Hematopoietic multipotent progenitor cell treated with erythropoietin and hydrocortisone succinate and interleukin-3 and kit ligand, for 15 days (in vitro differentiated cells): Measurements from ENCODE around the gene BNIP2.
"Not testable (repeated sequence)": the region's sequence is repeated elsewhere in the genome, so short reads cannot be mapped to it uniquely, and the experiment has no call there.

Source experiments
- DNase-seq: peaks from one replicate; pipeline ENCODE4 v3.0.0-alpha.2; 2015; ENCODE audit warnings: low spot score

Gene BNIP2

GRCh38 chr15:59687836-59688235, 1.3 kb downstream of the BNIP2 start:
- peak; percentile 28 for DNase-seq

GRCh38 chr15:59686389-59686788, 2.7 kb downstream of the BNIP2 start:
- DNase-seq = no peak

DNA sequence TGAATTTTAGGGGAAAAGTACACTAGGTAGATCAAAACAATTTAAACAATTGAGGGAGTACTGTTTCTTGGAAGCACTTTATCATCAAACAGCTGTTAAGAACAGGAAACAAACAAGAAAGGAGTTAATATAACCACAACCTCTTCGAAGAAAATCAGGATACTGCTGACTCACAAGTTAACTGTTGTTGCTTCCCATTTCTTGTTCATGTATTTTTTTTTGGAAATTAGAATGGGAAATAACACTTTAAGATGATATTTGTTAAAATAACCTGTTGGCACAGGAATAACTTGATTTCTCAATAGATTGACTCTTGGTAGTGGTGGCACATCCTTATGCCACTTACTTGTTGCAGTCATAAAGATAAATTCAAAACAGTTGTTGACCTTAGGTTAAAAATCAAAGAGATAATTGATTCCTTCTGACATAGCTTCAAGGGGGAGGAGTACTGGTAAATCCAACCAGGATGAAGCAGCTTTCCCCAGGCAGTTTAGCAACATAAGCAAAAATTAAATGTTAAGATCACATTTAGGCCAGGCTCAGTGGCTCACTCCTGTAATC, 3.3 kb downstream of the BNIP2 start:
- no peak for DNase-seq

DNA sequence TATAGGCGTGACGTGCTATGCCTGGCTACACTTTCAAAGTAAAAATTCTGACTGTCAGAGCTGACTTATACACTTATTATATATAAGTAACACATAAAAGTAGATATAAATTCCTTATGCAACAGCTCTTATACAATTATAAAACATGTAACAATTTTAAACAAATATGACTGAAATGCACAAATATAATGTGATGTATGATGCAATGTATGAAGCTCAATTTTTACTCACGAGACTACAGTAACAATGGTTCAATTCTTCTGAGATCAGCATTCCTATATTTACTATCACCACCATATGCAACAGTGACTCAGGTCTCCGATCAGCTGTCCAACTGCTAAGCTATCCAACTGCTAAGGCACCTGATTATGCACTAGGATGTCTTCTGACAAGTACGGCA, 8.2 kb downstream of the BNIP2 start:
- no peak for DNase-seq

DNA sequence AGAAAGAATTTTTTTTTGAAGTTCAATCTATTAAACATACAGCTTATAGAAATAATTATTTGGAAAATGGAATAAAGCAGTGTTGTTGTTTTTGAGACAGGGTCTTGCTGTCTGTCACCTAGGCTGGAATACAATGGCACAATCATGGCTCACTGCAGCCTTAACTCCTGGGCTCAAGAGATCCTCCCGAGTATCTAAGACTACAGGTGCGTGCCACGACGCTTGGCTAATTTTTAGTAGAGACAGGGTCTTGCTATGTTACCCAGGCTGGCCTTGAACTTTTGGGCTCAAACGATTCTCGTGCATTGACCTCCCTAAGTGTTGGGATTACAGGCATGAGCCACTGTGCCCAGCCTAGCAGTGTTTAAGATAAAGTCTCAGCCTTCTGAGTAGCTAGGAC, 8.8 kb downstream of the BNIP2 start:
- DNase-seq = no peak

DNA sequence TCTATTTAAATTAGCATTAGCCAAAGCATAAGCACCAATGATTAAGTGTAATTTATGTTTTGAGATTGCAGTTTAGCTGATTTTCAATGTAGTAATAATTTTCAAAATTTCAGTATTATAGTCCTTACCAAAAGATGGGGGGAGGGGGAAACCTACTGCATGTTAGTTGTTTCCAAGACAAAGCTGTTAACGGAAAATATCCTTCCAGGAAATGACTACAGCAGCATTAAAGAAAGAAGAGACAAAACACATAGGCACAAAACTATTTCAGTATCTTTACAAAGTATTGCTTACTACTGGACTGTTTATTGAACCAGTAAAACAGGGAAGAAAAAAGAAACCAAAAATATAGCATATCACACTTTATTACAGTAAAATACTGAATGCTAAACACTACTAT, 10.5 kb downstream of the BNIP2 start:
- DNase-seq = no peak

GRCh38 chr15:59678172-59678571, 10.9 kb downstream of the BNIP2 start:
- no peak for DNase-seq

DNA sequence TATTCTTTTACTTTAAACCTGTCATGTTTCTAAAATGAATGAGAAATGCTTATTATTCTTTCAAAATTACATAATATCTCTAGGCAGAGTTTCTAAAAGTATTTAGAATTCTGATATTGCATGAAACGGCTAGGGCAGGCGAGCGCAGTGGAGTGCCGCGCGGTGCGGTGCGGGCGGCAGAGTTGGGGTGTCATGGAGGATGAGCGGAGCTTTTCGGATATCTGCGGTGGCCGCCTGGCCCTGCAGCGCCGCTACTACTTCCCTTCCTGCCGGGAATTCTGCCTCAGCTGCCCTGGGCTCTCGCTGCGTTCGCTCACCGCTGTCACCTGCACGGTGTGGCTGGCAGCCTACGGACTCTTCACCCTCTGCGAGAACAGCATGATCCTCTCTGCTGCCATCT, 12.6 kb downstream of the BNIP2 start:
- no peak for DNase-seq

- DNase-seq = no peak
These were observed 14.7 kb downstream of the BNIP2 start for GRCh38 chr15:59674361-59674877.

DNA sequence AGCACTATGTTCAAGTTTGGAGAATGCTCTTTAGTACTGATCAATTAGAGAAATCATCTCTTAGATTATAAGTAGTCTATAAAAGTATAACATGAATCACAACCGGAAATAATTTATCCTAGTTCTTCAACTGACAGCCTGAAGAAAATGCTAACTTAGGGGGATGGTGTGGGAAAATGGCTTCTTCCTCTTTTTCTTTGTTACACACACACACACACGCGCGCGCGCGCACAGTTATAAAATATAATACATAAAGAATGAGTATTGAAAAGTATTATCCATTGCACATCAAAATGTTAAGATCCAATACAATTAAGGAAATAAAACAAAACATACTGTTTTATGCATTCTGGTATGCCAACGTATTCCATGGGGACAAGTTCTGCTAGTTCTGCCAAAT, 20.6 kb downstream of the BNIP2 start:
- DNase-seq = no peak

DNA sequence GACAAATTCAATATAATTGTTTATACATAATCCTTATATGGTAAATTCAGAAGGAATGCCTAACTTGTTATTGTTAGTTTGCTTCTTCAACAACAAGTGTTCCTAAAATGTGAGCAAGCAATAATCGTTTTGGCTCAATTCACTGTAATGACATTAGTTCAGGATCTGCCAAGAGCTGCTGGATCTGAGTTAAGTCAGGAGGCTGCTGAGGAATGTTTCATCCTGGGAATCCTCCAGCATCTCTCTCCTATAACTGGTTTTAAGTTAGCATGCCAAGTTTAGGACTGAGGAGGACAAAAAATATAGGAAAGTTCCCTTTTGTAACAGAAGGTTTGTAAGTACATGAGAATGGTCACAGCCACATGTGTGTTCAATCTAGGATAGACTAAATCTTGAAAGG, 26.9 kb downstream of the BNIP2 start:
- no peak for DNase-seq

DNA sequence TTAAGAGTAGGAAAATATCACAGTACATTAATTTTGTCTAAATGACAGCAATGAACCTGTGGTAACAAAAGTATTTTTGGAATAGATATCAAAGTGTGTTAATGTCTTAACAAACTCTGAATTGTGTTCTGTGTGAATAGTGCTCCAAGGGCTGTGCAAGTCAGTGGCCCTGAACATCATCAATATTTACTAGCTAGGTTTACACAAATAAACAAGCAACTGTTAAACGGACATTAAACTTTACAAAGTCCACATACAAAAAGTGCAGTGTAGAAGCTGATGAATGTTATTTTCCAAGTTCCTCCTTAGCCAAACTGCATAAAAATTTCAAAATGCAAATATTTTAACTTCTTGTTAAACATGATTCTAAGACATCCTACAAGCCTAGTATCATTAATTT, 29.8 kb downstream of the BNIP2 start:
- DNase-seq = no peak

GRCh38 chr15:59657635-59658125, 31.4 kb downstream of the BNIP2 start:
- DNase-seq = no peak

DNA sequence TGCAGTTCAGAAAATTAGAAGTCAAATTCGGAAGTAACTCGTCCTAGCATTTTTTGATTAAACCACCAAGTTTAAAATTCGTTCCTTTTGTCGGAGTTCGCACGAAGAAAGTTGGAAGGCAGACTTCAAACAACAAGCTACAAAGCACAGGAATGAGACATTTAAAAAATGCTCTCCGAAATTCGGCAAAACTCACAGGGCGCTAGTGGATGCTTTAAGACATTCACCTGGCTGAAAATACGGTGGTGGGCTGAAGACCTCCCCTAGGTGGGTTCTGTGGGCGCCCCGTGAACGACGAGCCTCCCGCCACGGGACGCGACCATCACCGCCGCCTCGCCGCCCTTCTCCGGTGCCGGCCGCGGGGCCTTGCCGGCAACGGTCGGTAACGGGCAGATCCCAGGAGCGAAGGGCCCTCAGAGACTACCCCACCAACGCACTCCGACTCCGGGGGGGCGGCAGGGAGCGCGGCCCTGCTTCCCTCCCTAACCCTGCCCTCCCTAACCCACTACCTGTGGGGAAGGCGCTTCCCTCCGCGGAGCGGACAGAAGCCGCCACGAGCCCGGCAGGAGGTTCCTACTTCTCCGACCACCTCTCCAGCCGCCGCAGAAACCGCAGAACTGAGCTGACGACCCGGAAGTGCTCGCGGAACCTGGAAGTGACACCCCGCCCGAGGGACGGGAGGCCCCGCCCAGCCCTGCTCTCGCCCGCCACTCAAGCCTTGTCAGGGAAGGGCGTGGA, 32.1 kb downstream of the BNIP2 start, which contains the start of gene GTF2A2:
Gene GTF2A2, minus strand, starts transcription at position 619 of the 738 bp plus-strand sequence. CDS start 5,238 bp downstream, outside the sequence.
- DNase-seq = peak; percentile 91

- no peak for DNase-seq
These were observed 35.1 kb downstream of the BNIP2 start for GRCh38 chr15:59654046-59654445.

DNA sequence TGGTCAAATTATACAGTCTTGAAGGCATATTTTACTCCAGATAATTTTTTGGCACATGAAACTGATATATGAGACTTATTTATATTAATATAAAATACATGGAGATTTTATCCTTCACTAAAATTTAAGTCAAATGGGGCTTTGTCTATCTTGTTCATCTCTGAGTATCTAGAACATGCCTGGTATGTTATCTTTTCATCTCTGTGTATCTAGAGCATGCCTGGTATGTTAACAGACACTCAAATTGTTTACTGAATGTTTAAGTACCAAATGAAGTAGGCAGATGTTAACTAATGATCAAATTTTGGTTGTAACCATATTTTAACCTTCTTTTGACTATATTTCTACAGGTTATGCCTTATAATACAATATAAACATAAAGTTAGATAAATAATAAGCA, 39.5 kb downstream of the BNIP2 start:
- no peak for DNase-seq

DNA sequence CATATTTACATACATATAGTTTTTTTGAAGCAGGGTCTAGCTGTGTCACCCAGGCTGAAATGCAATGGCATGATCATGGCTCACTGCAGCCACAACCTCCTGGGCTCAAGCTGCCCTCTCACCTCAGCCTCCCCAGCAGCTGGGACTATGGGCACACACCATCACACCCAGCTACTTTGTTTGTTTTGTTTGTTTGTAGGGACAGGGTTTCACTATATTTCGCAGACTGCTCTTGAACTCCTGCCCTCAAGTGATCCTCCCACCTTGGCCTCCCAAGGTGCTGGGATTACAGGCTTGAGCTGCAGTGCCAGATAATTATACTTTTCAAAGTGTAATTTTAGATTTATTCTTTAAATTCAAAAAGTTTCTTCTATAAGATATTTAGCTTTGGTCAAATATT, 42.0 kb downstream of the BNIP2 start:
- no peak for DNase-seq

- no peak for DNase-seq
These were observed 42.8 kb downstream of the BNIP2 start for GRCh38 chr15:59646277-59646676.

GRCh38 chr15:59645812-59646211, 43.3 kb downstream of the BNIP2 start:
- DNase-seq = not testable (repeated sequence)

GRCh38 chr15:59644756-59645155, 44.4 kb downstream of the BNIP2 start:
- no peak for DNase-seq

DNA sequence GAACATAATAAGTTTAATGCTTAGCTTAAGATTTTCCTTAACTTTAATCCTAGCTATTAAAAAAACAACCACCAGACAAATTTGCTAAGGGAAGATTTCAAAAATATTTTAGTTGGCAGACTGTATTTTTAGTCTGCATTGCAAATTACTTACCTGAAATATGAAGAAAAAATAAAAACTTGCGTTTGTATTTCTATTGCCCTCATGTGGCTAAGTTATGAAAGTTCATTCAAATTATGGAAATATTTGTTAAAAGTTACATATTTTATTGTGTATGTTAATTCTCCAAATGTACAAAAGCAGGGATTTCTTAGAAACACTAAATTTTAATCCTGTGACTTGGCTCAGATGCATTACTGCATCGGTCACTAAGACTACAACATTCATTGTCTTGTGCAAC, 46.8 kb downstream of the BNIP2 start:
- DNase-seq = no peak

GRCh38 chr15:59637507-59637906, 51.6 kb downstream of the BNIP2 start:
- DNase-seq = not testable (repeated sequence)

DNA sequence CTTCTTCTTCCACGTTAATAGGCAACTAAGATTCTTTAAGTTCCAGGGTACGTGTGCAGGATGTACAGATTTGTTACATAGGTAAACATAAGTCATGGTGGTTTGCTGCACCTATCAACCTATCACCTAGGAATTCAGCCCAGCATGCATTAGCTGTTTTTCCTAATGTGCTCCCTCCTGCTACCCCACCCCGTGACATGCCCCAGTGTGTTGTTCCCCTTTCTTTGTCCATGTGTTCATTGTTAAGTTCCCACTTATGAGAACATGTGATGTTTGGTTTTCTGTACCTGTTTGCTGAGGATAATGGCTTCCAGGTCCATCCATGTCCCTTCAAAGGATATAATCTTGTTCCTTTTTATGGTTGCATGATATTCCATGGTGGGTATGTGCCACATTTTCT, 52.9 kb downstream of the BNIP2 start:
- no peak for DNase-seq

DNA sequence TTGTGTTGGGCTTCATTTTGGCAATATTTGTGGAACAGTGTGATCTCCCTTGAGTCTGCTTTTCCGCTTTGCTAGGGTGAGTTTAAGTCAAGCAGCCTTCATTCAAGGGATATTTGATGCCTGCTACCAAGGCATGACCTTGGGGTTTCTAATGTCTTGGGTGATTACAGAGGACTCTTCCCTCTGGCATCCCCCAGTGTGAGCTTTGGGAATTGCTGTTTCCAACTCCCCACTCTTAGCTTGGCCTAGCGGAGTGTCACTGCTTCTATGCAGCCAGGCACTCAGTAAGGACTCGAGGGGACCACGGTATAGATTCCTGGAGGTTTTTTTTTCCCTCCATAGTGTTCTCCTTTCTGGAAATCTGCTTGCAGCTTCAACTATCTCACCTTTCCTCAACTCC, 56.4 kb downstream of the BNIP2 start:
- DNase-seq = no peak
